ENCODE measurements around the gene PEPD.

- TF ChIP-seq CTCF (IDR thresholded peaks at IDR 0.05; ENCODE audit: poor library complexity, severe bottlenecking) (no peak), EZH2 (IDR thresholded peaks at IDR 0.05; ENCODE audit: borderline replicate concordance, insufficient read depth, low read length, poor library complexity, severe bottlenecking) (no peak), EP300 (conservative IDR thresholded peaks at IDR 0.05; ENCODE audit: poor library complexity, severe bottlenecking) (no peak), POLR2AphosphoS5 (IDR thresholded peaks at IDR 0.05) (no peak), TAF1 (IDR thresholded peaks at IDR 0.05; ENCODE audit: low read depth) (no peak), RAD21 (conservative IDR thresholded peaks at IDR 0.05) (no peak), MXI1 (conservative IDR thresholded peaks at IDR 0.05; ENCODE audit: poor library complexity, severe bottlenecking) (no peak), REST (IDR thresholded peaks at IDR 0.05; ENCODE audit: borderline replicate concordance) (no peak), SMC3 (conservative IDR thresholded peaks at IDR 0.05; ENCODE audit: poor library complexity) (no peak)
These were observed 155.5 kb downstream of the PEPD start for GRCh38 chr19:33366127-33366526.
